ENCODE measurements around the gene KLHL29.

The KLHL29 gene

GRCh38 chr2:23536326-23536725, 151.3 kb downstream of the KLHL29 start:
- no peak for DNase-seq

GRCh38 chr2:23537991-23538390, 153.0 kb downstream of the KLHL29 start:
- no peak for DNase-seq

- no peak for DNase-seq
Observed at GRCh38 chr2:23538566-23538965, 153.6 kb downstream of the KLHL29 start.

GRCh38 chr2:23540804-23541360, 155.9 kb downstream of the KLHL29 start:
- DNase-seq = no peak

- DNase-seq = no peak
Observed at GRCh38 chr2:23541503-23542229, 156.7 kb downstream of the KLHL29 start.

- no peak for DNase-seq
Observed at GRCh38 chr2:23542230-23542789, 157.3 kb downstream of the KLHL29 start.

- DNase-seq = no peak
Observed at GRCh38 chr2:23543302-23543701, 158.3 kb downstream of the KLHL29 start.

GRCh38 chr2:23543728-23544127, 158.7 kb downstream of the KLHL29 start:
- DNase-seq = no peak

GRCh38 chr2:23544589-23545295, 159.8 kb downstream of the KLHL29 start:
- no peak for DNase-seq

- no peak for DNase-seq
Observed at GRCh38 chr2:23545396-23545795, 160.4 kb downstream of the KLHL29 start.

- DNase-seq = no peak
Observed at GRCh38 chr2:23545811-23546210, 160.8 kb downstream of the KLHL29 start.

GRCh38 chr2:23546913-23547312, 161.9 kb downstream of the KLHL29 start:
- no peak for DNase-seq

- DNase-seq = no peak
Observed at GRCh38 chr2:23547725-23548124, 162.7 kb downstream of the KLHL29 start.

GRCh38 chr2:23548143-23548769, 163.3 kb downstream of the KLHL29 start:
- no peak for DNase-seq

GRCh38 chr2:23549051-23549450, 164.1 kb downstream of the KLHL29 start:
- no peak for DNase-seq

GRCh38 chr2:23549821-23550530, 165.0 kb downstream of the KLHL29 start:
- DNase-seq = no peak

GRCh38 chr2:23550553-23550952, 165.6 kb downstream of the KLHL29 start:
- no peak for DNase-seq

- DNase-seq = no peak
Observed at GRCh38 chr2:23551875-23552274, 166.9 kb downstream of the KLHL29 start.

- no peak for DNase-seq
Observed at GRCh38 chr2:23553561-23553960, 168.6 kb downstream of the KLHL29 start.

- DNase-seq = no peak
Observed at GRCh38 chr2:23554054-23554697, 169.2 kb downstream of the KLHL29 start.

- no peak for DNase-seq
Observed at GRCh38 chr2:23555944-23556343, 171.0 kb downstream of the KLHL29 start.

GRCh38 chr2:23556929-23557328, 171.9 kb downstream of the KLHL29 start:
- no peak for DNase-seq
